ENCODE data around the gene ST3GAL3. TPM values are rescaled to one million over a fixed set of nuclear protein-coding genes. Genes with fewer than 3 reads are reported as not detected.

The ST3GAL3 gene
- total and polyA plus RNA-seq, 2 experiments from 2014 or later: 4.5 to 7.0 TPM

DNA sequence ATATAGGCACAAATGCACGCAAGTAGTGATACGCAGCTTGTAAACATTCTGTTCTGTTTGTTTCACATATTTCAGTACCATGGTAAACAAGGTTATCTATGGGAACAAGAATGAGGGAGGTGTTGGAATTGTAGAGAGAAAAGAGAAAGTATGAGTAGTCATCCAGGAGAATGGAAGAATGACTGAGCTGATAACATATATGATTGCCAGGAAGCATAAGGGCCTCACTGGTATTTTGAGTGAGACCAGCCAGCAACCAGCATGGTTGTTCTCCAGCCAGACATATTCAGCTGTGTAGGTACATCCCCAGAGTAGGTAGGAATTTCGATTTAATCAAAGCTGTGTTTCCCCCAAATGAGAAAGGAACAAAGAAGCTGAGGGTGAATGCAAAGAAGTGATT is 167.4 kb downstream of the ST3GAL3 start (continued):
- TF ChIP-seq POLR2AphosphoS5 (IDR thresholded peaks at IDR 0.05; ENCODE audit: low read depth): no peak
- no peak for TF ChIP-seq STAT1 (IDR thresholded peaks at IDR 0.05; ENCODE audit: unreplicated experiment)
- TF ChIP-seq JUNB (IDR thresholded peaks at IDR 0.05; ENCODE audit: unreplicated experiment): no peak
- no peak for TF ChIP-seq CREB1 (CRISPR knock-in tag; IDR thresholded peaks at IDR 0.05; ENCODE audit: low read depth)
- TF ChIP-seq EZH2 (IDR thresholded peaks at IDR 0.05; ENCODE audit: low read depth, unreplicated experiment): no peak
- TF ChIP-seq ZNF331 (CRISPR knock-in tag; IDR thresholded peaks at IDR 0.05; ENCODE audit: low read depth): no peak
- no peak for TF ChIP-seq ZNF114 (CRISPR knock-in tag; IDR thresholded peaks at IDR 0.05)

GRCh38 chr1:43875331-43875730 is 168.0 kb downstream of the ST3GAL3 start:
- H3F3A ChIP-seq (replicated peaks; ENCODE audit: low read depth): no peaks in the 10 kb centered on the region
- H3K4me1 ChIP-seq (ENCODE audit: insufficient read depth): no peaks in the 10 kb centered on the region
- no peaks in the 10 kb centered on the region for H3K27me3 ChIP-seq (ENCODE audit: insufficient read depth)
- H3K36me3 Mint-ChIP-seq (ENCODE audit: low read depth): no peaks in the 10 kb centered on the region
- DNase-seq (ENCODE audit: low spot score): no peak
- no peaks in the 10 kb centered on the region for H3K36me3 ChIP-seq (ENCODE audit: insufficient read depth)
- H3K27ac ChIP-seq (ENCODE audit: low read depth): no peak overlapping the region
- H3K9me3 Mint-ChIP-seq: no peaks in the 10 kb centered on the region
- H3K27ac Mint-ChIP-seq: no peak overlapping the region
- no peaks in the 10 kb centered on the region for H3K4me1 Mint-ChIP-seq
- no peak for ATAC-seq
- no peak overlapping the region for H3K4me2 ChIP-seq
- no peaks in the 10 kb centered on the region for H3K79me2 ChIP-seq (replicated peaks; ENCODE audit: insufficient read depth)
- H2AFZ ChIP-seq: no peak overlapping the region
- H3K4me3 ChIP-seq: no peak overlapping the region
- no peaks in the 10 kb centered on the region for H4K20me1 ChIP-seq (replicated peaks; ENCODE audit: insufficient read depth)
- H3K9me2 ChIP-seq (ENCODE audit: insufficient read depth): 0 out of 2 replicates have a peak, but pooled peaks cover 6% of the 10 kb centered on the region
- H3K4me3 Mint-ChIP-seq: no peak overlapping the region
- H3K27me3 Mint-ChIP-seq (ENCODE audit: insufficient read depth, low read depth, poor library complexity): no peaks in the 10 kb centered on the region
- TF ChIP-seq STAT1 (IDR thresholded peaks at IDR 0.05; ENCODE audit: unreplicated experiment) (no peak), ZNF331 (CRISPR knock-in tag; IDR thresholded peaks at IDR 0.05; ENCODE audit: low read depth) (no peak), ZNF114 (CRISPR knock-in tag; IDR thresholded peaks at IDR 0.05) (no peak), NANOG (IDR thresholded peaks at IDR 0.05; ENCODE audit: borderline replicate concordance) (no peak), ZNF462 (CRISPR knock-in tag; IDR thresholded peaks at IDR 0.05) (no peak), POLR2AphosphoS5 (IDR thresholded peaks at IDR 0.05; ENCODE audit: low read depth) (no peak), EZH2phosphoT487 (IDR thresholded peaks at IDR 0.05; ENCODE audit: unreplicated experiment) (no peak), JUNB (IDR thresholded peaks at IDR 0.05; ENCODE audit: unreplicated experiment) (no peak), EZH2 (IDR thresholded peaks at IDR 0.05; ENCODE audit: low read depth, unreplicated experiment) (no peak)
- TF ChIP-seq, protein P1, sequence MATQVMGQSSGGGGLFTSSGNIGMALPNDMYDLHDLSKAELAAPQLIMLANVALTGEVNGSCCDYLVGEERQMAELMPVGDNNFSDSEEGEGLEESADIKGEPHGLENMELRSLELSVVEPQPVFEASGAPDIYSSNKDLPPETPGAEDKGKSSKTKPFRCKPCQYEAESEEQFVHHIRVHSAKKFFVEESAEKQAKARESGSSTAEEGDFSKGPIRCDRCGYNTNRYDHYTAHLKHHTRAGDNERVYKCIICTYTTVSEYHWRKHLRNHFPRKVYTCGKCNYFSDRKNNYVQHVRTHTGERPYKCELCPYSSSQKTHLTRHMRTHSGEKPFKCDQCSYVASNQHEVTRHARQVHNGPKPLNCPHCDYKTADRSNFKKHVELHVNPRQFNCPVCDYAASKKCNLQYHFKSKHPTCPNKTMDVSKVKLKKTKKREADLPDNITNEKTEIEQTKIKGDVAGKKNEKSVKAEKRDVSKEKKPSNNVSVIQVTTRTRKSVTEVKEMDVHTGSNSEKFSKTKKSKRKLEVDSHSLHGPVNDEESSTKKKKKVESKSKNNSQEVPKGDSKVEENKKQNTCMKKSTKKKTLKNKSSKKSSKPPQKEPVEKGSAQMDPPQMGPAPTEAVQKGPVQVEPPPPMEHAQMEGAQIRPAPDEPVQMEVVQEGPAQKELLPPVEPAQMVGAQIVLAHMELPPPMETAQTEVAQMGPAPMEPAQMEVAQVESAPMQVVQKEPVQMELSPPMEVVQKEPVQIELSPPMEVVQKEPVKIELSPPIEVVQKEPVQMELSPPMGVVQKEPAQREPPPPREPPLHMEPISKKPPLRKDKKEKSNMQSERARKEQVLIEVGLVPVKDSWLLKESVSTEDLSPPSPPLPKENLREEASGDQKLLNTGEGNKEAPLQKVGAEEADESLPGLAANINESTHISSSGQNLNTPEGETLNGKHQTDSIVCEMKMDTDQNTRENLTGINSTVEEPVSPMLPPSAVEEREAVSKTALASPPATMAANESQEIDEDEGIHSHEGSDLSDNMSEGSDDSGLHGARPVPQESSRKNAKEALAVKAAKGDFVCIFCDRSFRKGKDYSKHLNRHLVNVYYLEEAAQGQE (IDR thresholded peaks at IDR 0.05; ENCODE audit: unreplicated experiment): no peak
- TF ChIP-seq, protein P2, sequence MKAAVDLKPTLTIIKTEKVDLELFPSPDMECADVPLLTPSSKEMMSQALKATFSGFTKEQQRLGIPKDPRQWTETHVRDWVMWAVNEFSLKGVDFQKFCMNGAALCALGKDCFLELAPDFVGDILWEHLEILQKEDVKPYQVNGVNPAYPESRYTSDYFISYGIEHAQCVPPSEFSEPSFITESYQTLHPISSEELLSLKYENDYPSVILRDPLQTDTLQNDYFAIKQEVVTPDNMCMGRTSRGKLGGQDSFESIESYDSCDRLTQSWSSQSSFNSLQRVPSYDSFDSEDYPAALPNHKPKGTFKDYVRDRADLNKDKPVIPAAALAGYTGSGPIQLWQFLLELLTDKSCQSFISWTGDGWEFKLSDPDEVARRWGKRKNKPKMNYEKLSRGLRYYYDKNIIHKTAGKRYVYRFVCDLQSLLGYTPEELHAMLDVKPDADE (IDR thresholded peaks at IDR 0.05): no peak
- TF ChIP-seq, protein P3, sequence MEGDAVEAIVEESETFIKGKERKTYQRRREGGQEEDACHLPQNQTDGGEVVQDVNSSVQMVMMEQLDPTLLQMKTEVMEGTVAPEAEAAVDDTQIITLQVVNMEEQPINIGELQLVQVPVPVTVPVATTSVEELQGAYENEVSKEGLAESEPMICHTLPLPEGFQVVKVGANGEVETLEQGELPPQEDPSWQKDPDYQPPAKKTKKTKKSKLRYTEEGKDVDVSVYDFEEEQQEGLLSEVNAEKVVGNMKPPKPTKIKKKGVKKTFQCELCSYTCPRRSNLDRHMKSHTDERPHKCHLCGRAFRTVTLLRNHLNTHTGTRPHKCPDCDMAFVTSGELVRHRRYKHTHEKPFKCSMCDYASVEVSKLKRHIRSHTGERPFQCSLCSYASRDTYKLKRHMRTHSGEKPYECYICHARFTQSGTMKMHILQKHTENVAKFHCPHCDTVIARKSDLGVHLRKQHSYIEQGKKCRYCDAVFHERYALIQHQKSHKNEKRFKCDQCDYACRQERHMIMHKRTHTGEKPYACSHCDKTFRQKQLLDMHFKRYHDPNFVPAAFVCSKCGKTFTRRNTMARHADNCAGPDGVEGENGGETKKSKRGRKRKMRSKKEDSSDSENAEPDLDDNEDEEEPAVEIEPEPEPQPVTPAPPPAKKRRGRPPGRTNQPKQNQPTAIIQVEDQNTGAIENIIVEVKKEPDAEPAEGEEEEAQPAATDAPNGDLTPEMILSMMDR (conservative IDR thresholded peaks at IDR 0.05; ENCODE audit: low read depth in 2 of 2): no peak; a peak in 1 of 4 replicates

Measured in GM23338 (cell line).